DMS79 (cell line): ENCODE measurements around the gene AJAP1.

Experiments used
- DNase-seq: peaks from one replicate; lab custom pipeline; 2025; lab: John Stamatoyannopoulos, UW

The AJAP1 gene

DNA sequence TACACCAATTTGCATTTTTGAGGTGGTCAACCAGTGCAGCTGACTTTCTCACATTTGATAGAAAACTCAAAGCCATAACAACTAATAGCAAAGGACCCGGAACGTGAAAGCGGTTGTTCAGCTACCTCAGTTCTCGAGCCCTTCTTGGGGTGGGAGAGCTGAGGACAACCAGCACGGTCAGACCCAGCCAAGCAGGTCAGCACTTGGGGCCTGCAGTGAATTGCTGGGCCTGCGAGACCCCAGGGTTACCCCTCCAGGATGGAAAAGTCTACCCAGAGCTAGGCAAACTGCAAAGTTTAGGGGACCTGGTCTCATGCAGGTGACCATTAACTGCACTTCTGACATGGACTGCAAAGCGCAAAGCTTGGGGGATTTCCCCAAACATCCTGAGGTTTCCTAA is 23.8 kb upstream of the AJAP1 start:
- no peak for DNase-seq

DNA sequence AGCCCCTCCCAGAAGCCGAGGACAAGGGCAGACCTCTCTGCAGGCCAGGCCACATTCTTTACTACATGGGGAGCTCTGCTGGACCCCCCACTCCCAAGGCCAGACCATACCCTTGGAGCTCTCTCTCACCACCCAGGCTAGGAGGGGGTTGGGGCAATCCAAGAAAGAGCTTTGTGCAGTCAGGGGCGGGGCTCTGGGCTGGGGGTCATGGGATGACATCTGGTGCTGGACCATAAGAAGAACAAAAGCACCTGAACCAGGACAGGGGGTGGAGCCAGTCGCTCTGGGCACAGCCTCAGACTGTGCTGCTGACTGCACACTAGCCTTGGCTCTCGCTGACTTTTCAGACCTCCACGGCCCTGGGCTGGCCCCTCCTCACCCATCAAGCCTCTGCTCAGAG is 23.1 kb upstream of the AJAP1 start:
- no peak for DNase-seq

DNA sequence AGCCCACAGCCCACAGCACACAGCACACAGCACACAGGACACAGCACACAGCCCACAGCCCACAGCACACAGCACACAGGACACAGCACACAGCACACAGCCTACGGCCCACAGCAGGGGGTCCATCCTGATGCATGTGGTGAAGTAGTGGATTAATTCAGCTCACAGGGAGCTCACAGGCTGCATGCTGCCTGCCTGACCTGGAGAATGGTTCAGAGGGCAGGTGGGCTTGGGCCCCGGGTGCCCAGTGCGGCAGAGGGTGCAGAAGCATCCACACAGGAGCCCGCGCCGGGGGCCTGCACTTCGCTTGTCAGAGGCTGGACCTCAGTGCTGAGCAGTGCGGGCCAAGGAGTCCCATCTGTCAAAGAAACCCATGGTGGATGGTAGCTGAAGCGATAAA is 21.1 kb upstream of the AJAP1 start:
- DNase-seq = no peak

DNA sequence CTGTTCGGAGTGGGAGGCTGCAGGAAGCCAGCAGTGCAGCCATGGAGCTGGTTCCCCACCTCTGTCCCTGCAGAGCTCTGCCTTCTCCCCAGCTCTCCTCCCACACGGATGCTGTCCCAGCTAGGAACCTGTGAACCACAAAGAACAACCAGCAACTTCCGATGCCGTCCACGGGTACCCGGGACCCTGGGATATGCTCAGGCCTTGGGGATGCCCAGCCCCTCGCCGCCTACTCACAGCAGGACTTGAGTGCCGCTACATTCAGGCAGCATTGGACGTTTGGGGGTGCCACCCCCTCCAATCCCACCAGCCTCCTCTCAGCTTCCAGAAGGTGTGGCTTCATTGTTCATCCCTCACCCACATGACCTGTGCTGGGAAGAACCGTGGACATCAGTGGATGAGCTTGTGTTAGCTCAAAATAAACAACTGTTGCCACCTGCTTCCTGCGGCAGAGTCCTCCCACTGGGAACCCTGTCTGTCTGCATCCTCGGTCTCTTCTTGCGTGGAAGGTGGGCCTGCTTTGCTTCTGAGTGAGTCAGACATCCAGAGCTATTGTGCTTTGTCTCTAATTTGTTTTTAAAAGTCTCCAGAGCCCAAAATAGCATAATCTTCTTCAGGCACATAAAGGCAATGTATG is 20.1 kb upstream of the AJAP1 start:
- no peak for DNase-seq

DNA sequence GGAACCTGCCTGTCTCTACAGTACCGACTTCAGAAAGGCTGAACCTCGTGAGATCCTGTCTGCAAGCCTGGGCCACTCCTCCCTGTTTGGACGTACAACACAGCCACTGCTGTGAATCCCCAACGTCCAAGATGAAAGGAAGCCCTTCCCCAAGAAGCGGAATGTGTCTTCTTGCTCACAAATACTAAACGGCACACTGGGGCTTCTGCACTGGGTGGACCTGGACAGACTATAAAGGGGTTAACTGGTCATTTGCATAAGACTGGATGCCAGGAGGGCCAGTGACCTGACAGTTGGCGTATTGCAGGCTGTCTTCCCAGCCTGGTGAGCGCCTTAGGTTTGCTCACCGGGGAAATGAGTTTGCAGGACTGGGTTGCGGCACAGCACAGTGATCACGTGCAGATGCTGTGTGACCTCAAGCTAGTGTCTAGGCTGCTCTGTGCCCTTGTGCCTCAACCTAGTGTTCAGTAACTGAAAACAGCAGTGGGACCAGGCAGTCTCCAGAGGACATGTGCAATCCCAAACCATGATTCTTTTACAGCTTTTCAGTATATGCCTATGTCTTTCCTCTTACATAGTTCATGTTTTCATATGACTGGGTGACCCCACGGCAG is 19.5 kb upstream of the AJAP1 start:
- no peak for DNase-seq

DNA sequence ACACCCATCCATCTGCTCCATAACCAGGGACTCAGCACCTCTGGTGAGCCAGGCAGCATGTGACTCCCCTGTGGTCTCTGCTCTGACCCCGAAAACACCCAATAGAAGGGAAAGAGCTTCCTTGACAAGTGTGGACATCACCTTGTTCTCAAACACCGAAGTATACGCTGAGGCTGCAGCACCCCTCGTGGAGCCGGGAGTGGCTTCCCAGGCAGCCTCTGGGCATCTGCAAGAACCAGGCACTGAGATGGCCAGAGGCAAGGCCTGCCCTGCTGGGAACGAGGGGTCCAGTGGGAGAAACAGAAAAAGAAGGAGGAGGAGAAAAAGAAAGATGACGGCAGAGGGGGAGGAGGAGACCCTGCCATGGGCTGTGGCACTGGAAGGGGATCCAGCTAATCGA is 18.2 kb upstream of the AJAP1 start:
- DNase-seq = no peak

DNA sequence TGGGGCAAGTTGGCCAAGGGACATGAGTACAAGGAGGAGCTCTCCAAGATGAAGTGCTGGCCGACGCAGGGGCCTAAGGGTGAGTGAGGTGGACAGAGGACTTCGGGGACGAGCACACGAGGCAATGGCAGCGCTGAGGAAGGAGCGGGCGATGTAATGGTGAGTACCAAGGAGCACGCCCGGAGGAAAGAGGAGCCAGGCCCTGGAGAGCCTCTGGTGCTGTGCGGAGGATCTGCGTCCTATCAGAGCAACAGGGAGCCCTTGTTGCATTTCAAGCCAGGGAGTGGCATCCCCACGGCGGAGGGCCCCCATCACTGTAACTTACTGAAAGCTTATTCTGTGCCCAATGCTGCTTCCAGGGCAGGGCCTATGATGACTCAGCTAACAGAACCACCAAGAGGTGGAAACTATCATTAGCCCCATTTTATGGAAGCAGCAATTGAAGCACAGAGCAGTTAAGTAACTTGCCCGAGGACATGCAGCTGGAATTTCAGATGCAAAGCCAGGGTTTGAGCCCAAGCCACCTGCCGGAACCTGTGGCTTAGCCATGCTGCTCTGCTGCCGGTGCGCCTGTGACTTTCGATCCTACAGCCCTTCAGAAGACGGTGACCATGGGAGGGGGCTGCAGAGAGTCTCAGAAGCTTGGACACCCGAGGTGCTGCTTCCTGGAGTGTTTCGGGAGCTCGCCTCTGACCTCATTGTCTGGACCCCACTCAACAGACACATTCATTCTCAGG is 17.6 kb upstream of the AJAP1 start:
- no peak for DNase-seq

DNA sequence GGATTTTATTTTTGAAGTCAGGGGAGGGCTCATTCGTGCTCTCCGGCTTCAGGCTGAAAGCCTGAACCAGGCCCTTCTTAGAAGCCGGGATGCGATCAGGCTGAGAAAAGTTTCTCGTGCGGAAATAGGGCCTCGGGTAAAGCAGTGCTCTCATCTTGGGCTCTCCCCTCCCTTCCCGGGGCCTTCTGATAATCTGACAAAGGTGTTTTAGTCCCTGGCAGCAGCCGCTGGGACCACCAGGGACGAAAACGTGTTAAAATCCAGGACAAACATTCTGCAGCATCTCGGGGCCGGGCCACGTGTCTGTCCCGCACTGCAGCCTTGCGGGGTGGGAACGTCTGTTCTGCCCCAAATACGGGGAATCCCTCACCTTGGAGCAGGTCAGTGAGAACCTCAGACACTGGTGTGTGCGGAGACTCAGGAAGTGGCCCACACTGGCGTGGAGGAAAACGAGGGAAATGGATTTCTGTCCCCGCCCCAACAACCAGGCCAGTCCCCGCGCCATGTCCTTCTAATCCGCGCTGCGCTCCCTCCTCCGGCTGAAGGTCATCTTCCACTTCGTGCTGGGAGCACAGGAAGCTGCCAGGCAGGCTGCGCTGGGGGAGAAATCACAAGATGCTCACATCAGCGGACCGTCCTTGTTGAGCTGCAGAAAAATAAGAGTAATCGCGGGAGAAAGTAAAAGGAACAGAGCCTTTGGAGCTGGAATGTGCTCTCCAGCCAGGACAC is 16.6 kb upstream of the AJAP1 start:
- no peak for DNase-seq

DNA sequence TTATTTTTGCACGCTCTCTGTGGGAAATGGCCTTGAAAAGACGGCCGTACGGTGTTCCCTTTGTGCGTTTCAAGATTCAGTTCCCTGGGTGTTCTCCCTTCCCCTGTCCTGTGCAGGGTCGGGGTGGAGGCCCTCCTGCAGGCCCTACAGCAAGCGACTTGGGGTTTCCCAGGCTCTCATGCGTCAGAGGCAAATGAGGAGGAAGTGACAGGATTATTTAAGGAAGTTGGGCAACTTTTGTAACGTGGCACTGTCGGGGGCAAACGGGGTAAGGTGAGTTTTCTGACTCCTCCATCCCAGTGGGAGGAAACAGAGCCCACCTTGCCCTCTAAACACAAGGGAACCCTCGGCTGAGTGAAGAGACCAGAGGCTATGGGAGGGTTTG is 16.1 kb upstream of the AJAP1 start:
- no peak for DNase-seq

DNA sequence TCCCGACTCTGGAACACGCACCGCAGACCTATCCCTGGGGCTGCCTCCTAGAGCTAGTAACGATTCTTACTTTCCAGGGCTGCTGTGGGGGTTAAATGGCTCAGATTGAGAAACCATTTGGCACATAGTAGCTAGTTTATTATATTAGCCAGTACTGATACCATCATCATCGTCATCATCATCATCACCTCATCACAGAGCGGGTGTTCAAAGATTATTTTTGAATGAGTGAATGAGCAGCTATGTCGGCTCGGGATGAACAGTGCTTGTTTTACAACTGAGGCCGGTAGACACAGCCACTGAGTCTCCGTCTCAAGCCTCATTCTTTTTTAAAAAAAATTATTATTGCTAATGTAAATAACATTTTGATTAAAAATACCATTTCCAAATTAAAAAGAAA is 13.5 kb upstream of the AJAP1 start:
- no peak for DNase-seq

DNA sequence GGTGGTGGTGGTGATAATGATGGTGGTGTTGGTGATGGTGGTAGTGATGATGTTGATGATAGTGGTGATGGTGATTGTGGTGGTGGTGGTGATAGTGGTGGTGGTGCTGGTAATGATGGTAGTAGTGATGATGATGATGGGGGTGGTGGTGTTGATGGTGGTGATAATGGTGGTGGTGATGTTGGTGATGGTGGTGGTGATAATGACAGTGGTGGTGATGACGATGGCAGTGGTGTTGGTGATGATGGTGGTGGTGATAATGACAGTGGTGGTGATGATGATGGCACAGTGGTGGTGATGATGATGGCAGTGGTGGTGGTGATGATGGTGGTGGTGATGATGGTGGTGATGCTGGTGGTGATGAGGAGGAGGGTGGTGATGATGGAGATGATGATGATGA is 7.0 kb upstream of the AJAP1 start:
- DNase-seq = no peak

DNA sequence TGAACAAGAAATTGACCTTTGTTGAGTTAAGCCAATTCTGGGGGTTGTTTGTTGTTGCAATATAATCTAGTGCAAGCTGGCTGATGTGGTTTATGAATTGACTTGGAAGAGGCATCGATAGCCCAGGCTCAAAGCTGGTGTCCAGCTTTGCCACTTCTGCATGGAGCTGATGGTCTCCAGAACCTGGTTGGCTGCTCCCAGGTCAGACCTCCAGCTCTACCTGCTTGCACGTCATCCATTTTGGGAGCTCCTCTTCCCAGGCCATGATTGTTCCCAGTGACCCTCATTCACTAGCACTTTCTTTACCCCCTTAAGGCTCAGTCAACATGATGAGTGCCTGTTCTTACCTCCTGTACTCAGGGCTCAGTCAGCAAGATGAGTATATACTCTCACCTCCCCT is 5.8 kb upstream of the AJAP1 start:
- DNase-seq = no peak

DNA sequence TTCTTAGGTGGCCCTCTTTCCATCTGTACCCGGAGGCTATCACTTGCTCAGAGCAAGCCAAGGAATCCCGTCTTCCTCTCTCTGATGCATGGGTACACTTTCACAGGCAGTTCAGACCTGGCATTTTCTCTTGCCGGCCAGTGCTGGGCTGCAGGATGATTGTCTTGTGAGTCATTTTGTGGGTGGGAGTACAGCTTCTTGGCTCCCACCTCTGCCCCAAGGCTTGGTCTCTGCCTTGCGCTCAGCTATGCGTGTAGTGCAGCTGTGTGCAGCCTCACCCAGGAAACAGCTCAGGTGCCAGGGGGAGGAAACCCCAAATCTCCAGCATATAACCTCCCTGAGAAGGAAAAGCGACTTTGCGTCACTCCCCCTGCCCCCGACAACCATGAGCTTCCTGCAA is 3.9 kb upstream of the AJAP1 start:
- DNase-seq = no peak

DNA sequence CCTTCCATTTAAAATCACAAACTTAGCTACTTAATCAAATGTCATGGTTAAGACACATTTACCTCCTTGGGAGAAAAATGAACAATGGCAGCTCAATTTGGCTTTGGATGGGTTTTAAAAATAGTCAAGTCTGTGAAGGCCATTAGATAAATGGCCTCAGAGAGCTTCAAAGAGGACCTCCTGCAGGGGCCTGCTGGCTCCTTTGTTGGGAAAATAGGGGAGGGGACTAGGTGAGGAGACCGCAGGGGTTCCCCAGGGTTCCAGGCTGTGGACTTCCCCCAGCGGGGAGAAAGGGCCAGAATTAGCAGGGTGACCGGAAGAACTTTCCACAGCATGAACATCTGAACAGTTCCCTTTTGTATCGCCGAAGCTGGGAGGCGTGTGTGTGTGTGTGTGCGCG is 3.4 kb upstream of the AJAP1 start:
- DNase-seq = no peak

DNA sequence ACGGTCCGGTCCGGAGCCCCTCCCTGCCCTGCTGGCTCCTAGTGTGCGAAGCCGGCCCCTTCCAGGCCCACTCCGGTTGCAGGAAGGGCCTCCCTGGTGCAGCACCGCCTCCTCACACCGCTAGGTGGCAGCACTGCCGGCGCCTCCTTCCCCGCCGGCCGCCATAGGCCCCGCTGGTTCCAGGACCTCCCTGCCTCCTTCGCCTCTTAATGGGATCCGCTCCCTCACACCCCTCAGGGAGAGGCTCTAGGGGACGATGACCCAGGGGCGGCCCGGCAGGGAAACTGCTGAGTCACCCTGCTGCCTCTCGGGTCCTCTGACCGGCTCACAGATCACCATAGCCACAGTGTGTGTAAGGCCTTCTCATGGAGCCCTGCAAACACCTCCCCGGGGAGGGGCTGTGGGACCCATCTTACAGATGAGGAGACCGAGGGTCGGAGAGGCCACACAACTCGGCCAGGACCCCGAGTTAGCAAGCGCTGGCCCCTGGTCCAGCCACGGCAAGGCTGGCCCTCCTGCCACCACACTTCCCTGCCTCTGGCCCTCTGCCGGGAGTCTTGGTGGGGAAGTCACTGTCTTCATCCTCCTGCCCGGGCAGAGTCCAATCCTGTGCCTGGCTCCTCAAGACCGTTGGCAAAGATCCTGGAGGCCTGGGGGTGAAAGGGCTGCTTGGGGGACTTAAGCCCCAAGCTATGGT is 1.6 kb upstream of the AJAP1 start:
- no peak for DNase-seq

DNA sequence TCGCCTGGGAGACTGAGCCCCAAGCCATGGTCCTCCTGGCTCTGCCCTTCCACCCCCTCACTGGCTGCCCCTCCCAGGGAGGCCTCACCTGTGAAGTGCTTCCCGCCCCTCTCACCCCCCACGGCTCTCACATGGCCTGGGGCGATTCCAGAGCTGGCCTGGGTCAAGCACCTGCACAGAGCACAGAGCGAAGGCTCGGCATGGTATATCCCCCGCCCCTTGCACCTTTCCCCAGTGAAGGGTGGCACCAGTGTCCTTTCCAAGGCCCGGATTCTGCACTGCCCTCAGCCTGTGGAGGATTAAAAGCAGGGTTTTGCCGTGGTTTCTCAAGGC is 1.1 kb upstream of the AJAP1 start:
- DNase-seq = no peak

DNA sequence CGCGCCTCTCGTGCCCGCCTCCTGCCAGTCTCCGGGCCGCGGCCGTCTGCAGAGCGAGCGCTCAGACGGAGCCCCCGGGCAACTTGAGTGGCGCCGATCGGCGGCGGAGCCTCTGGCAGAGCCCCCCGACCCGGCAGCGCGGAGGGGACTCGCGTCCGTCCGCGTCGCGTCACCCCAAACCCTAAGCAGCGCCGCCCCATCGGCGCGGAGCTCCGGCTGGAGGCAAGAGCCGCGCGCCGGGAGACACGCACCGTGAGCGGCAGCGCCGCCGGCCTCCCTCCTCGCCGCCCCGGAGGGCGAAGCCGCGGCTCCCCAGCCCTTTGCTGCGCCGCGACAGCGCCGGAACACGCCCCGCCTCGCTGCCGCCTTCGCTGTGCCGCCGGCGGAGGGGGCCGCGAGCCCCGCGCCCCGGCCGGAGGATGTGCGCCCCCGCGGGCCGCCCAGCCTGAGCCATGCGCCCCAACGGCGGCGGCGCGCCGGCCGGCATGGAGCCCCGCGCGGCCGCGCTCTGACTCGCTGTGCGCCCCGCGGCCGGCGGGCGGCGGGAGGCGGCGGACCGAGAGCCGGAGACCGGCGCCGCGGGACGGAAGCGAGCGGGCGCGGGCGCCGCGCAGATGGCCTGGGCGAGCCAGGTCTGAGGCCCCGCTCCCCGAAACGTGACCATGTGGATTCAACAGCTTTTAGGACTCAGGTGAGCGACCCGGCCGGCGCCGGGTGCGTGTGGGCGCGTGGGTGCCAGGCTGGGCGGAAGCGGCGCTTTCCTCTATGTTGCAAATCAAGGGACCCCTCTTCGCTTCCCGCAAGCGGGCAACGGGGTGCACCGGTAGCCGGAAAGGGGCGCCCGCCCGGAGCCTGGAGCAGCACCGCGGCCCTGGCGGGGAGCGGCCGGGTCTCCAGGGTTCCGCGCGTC is 610 bp downstream of the AJAP1 start:
- no peak for DNase-seq

DNA sequence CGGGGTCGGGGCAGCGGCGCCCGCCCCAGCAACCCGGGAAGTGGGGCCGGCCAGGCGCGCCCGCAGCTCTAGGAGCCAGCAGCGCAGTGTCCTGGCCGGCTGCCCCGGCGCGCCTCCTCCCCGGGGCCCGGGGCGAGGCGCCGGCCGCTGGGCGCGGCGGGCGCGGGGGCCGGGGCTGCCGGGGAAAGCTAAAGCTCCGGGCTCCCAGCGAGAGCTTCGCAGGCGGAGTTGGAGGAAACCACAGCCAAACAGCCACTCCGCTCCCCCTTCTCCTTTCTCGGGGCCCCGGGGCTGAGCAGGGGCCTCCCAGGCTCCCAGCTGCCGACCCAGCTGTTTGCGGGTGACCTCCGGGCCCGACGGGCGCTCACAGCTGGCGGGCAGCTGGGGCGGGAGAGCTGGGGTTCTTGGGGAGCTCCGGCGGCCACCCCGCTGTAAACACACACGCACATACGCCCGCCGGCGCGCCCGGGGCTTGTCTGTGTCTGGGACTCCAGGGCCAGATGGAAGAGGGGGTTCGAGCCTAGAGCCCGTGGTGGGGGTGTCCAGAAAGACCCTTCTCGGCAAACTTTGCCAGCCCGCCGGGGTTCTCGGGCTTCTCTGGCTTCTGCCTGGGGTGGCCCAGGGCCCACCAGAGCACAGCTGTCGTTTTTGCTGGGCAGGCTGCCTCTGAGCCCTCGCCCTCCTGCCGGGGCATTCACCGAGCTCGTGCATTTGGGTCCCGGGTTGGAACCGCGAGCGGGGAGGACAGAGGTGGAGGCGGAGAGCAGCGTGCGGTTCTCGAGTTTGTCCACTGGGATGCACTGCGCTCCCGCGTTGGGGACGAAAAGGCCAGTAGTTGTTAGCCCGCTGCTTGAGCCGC is 1.5 kb downstream of the AJAP1 start:
- DNase-seq = peak; percentile 63

DNA sequence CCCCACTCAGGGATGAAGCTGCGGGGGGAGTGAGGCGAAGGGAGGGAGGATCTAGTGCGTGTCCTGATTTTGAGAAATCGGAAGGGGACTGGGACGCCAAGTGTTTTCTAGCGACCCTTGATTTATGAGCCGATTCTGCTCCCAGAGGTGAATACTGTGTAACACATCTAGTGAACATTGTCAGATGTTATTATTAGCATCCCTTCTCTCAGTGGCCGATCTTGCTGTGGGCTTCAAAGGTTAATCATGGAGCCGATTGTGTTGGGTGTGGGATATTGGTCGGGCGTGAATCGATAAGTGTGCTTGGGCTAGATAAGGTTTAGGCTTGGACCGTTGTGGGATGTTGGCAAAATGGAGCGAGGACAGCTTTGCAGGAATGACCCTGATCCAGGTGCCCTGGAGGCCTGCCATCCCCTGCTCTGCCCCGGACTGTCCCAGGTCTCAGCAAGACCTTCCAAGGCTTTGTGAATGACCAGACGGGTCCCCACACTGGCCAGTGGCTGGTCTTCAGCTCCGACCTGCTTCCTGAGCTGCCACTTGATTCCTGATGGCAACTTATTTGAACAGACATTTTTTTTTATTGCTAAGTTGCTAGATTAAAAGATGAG is 2.2 kb downstream of the AJAP1 start:
- no peak for DNase-seq

DNA sequence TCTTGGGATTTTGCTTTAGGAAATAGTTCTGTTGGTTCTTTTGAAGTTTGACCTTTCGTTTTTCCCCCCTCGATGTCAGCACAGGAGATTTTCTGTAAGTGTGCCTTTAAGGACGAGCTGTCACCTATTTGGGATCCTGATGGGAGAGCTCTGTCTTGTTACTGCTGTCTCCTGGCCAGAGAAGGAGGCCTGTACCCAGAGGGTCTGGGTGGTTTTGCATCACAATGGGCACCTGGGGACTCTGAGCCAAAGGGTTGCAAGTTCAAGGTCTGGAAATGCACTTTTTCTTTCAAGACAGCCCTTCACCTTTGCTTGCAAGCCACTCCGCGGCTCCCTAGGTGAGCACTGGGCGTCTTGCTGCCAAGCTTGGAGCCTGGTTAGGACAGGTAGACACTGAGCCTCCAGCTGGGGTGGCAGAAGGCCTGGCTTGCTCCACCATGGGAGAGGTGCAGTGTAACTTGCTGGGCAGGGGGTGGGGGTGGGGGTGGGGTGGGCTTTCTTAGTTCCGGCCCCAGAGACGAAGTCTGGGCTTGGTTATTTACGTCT is 2.9 kb downstream of the AJAP1 start:
- DNase-seq = no peak
